H4 (cell line): ENCODE results near the gene GNB1. TPM values are rescaled to one million over a fixed set of nuclear protein-coding genes. Genes with fewer than 3 reads are reported as not detected.

Experiments
- DNase-seq: peaks from one replicate; pipeline ENCODE4 v3.0.0-alpha.2; 2015; ENCODE audit warnings: low spot score
- total RNA-seq: library from RNA; depleted of rRNA; stranded (reverse); fragments of >200 nt; shearing (Covaris generic); gene quantifications from 2 replicates; pipeline ENCODE4 v1.2.3, GENCODE V29; 2014

Gene GNB1
- total RNA-seq, 1 experiment from 2014 or later, result 75.8 TPM

DNA sequence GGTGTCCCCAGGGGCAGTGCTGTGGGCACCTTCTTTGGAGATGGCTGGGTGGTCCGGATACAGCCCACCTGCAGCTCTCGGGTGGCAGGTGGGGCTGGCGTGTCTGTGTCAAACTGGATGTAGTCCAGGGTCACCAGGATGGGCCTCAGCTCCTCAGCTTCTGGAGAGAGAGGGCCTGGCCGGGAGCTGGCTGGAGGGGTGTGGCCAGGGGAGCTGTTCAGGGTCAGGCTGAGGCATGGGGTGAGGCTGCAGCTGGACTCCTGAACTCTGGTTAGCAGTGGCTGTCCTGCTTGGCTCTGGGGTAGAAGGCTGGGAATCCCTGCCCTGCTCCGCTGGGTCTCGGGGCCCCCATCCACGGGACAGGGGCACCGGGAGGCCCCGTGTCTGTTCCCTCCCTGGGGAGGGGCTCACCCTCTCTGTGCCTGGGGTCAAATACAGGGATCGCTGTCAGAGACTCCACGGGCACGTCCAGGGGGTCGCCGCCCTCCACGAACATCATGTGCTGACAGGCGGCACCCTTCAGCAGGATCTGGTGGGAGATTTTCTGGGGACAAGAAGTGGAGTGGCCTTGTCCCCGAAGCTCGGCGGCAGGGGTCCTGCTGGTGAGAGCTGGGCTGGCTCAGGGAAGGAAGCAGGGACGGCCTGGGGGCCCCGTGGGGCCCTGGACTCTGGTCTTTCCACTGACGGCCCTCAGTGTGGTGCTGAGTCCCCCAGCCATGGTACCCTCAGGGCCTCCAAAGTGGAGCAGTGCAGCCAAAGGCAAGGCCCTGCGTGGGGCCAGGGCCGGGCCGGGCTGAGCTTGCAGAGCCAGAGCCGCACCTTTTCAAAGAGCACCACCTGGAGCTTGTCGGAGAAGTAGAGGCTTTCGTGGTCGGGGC, 32.3 kb upstream of the GNB1 start:
- DNase-seq, result no peak

DNA sequence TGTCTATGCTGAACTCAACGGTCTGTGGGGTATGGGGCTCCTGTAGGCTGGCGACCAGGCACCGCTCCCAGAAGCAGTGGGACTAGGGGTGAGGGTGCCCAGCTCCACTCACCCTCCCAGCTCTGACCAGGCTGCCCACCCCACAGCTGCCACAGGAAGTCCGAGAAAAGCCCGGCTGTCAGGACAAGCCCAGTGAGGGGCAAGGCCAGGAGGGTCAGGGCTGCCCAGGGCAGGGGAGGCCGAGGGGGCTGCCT, 31.7 kb upstream of the GNB1 start:
- DNase-seq, result no peak

DNA sequence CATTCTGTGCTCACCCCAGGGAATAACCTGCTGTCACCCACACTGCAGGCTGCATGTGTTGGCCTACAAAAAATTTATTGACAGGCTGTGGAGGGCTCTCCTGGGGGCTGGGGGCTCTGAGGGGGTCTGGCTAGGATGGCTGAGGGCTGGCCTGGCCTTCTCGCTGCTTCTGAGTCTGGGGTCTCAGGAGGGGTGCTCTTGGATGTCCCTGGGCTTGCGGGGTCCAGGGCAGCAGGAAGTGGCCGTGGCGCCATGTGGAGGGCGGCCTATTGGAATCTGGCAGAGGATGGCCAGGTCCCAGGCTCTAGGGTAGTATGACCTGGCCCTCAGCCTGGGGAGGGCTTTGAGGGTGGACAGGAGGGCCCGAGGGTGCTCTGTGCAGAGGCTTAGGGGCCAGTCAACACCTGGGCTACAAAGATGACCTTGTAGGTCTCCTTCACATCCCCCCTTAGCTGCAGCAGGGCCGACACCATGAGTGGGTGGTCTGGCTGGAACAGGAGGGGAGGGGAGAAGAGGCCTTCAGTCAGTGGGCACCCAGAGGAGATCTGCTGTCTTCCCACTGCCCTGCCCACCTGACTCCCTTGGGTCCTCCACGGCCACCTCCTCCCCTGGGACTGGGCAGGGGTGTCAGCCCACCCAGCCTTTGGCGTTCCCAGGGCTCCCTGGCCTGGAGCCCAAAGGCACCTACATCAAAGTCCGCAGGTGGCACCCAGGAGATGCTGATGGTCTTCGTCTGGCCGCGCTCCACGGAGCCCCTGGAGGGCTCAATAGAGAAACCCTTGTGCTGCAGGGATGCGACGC, 31.2 kb upstream of the GNB1 start:
- no peak for DNase-seq

DNA sequence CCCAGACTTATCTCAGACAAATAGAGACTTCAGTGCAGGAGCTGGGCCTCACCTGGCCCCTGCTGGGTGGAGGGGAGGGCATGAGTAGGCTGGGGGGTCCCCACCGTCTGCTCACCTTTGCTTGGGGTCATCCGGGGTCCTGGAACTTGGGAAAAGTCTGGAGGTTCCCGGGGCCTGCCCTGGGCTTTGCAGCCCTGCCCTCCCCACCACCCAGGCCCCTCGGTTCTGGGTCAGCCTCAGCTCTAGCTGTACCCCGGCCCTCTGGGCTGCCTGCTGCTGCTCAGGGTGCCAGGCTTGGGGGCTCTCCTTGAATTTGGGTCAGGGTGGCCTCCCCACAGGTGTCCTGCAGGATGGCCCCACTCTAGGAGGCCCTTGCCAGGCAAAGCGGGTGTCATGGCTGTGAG, 30.6 kb upstream of the GNB1 start:
- no peak for DNase-seq

DNA sequence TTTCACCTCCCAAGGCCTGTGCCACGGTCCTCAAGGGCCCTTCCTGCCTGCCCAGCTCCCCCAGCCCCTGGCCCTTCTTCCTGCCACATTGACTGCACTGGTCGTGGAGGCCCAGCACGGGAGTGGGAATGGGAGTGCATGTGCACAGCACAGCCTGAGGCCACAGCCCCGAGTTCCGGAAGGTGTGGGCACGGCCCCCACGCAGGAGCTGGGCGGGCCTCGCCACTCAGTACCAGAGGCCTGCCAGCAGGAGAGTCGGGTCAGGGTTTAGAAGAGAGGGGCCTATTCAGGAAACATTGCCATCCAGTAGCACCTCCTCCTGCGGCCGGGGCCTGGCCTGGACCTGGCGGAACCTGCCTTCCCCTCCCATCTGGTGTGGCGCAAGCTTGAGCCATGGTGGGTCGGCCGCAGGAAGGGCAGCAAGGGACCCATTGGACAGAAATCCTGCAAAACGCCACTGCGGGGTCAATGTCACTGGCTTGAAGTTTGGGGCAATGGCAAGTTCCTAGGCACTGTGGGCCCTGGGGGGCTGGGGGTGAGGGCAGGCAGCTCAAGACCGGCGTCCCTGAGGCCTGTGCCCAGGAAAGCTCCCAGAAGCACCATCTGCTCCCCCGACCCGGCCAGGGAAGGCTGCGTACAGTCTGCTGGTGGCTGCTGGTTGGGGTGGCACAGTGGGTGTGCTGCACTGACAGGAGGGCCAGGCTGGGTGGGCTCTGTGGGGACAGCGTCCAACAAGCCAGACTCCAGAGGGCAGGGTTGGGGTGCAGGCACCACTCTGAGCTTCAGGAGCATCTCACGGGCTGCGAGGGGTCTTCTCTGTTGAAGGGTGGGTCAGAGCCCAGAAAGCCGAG, 29.9 kb upstream of the GNB1 start:
- DNase-seq, result no peak

DNA sequence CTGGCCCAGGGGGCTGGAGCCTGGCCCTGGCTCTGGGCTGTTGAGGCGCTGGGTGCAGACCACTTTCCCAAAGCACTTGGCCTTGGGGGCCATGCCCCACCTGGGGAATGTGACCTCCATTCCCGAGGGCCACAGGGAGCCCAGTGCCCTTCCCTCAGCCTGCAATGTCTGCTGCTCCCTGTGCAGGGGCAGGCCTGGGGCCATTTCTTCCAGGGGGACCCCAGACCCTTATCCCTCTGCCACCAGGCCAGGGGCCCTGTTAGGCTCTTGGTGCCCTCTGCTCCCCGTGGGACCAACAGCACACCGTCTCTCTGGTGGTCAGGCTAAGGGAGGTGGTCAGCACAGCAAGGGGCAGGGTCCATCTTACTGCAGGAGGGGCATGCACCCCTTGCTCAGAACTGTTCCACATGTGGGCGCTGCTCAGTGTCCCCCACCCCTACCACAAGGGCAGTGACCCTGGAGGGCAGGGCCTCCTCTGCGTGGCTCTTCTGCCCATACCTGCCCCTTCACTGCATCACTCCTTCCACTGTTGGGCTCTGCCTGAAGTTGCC, 29.2 kb upstream of the GNB1 start:
- DNase-seq, result no peak

DNA sequence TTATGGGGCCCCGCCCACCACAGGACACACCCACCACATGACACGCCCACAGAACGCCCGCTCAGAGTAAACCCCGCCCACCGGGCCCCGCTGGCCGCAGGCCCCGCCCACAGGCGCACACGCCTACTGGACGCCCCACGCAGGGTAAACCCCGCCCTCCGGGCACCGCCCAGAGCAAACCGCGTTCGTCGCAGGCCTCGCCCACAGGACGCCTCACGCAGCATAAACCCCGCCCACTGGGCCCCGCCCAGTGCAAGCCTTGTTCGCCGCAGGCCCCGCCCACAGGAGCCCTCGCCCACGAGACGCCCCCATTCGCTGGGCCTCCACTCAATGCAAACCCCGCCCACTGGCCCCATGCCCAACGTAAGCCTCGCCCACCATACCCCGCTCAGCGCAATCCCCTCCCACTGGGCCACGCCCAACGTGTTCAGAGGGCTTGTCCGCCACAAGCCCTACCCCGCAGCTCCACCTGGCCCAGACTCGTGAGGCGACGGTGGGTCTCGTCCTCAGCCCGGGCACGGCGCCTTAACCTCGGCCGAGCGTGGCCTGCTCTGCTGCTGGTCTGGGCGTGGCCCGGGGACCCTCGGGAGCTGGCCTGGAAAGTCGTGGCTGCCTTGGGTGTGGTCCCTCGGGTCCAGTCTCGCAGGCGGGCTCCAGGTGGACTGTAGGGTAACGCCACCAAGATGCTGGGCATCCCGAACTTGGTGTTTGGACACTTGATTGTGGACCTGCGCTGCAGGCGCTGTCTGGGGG, 28.6 kb upstream of the GNB1 start:
- DNase-seq, result peak; percentile 87

DNA sequence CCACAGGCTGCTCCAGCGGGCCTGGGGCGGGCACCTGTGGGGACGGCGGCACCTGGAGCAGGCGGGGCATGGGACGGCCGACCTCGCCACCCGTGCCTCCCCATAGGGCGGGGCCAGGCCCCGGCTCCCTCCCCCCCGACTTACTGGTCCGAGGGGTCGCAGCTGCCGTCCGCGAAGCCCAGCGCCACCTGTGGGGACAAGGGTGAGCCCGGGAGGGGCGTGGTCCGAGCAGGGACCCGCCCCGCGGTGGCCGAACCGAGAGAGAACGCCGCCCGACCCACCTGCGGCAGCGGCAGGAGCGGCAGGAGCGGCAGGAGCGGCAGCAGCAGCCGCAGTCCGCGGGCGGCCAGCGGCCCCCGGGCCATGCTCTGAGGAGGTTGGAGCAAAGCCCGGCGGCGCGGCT, 28.0 kb upstream of the GNB1 start, which contains the start of gene TMEM52:
Gene TMEM52 (minus strand): TSS at position 379 of the 403 bp plus-strand sequence. CDS start 14 bp downstream, at position 365.
- DNase-seq, result no peak

DNA sequence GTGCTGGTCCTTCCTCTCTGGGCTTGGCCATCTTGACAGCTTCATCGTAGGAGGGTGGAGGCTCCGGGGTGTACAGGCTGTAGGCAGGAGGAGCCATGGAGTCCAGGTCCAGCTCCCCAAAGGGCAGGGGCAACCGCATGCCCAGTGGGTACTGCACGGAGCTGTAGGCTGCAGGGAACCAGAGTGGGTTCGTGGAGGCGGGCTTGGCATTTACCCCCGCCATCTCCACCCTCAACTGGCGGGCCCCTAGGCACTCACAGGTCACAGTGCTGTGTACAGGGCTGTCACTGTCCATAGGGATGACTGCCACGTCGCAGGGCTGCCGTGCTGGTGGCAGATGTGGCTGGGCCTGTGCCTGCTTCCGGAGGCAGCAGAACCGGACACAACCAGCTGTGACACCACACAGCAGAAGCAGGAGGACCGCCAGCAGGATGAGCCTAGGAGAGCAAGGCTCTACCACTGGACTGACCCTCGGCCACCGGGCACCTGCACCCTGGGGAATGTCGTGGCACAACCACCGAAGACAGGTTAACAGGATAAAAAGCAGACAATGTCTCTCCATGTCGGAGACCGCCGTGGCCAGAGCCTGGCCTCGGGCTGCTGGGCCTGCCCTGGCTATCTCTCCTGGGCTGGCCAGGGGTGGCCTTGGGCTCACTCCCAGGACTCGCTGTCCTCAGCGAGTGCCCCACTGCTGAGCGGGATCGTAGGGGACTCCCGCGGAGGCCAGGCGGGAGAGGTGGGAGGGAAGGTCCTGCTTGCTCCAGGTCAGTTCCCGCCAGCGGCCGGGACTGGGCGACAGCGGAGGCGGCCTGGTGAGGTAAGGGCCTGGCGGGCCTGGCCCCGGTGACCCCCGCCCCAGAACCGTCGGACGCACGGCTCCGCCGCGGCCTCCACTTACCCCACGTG, 27.4 kb upstream of the GNB1 start:
- no peak for DNase-seq

DNA sequence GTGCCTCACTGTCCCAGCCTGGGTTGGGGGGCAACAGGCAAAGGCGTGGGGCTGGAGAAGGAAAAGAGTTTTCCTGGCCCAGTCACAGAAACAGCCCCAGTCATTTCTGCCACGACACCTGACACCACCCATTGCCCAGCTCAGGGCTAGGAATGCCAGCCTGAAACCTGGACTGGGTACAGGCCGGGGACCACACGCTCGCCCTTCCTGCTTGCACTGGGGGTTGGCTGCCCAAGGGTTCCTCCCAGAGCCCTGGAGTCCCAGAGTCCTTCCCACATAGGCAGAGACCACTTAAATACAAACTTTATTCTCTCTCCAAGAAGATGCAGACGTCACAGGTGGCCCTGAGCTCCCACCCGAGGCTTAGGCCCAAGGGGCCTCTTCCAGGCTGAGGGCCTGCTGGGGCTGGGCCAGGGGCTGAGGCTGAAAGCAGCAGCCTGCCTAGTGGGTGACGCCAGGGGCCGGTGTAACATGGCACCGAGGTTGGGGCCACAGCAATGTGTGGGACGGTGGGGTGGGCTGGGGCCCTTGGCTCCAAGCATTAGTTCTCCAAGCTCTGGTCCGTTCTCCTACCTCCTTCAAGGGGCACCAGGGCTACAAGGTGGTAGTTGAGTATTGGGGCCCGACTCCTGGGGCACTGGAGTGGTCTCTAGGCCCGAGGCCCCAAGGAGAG, 26.6 kb upstream of the GNB1 start:
- no peak for DNase-seq

DNA sequence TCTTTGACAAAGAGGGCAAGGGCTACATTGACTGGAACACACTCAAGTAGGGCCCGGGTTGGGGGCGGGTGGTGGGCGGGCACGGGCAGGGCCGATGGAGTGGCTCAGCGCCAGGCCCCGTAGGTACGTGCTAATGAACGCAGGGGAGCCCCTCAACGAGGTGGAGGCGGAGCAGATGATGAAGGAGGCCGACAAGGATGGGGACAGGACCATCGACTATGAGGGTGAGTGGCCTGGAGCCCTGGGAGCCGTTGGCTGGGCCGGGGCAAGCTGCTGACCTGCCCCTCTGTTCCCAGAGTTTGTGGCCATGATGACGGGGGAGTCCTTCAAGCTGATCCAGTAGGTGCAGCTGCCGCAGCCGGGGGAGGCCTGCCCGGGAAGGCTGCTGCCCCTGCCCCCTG, 26.0 kb upstream of the GNB1 start:
- no peak for DNase-seq

DNA sequence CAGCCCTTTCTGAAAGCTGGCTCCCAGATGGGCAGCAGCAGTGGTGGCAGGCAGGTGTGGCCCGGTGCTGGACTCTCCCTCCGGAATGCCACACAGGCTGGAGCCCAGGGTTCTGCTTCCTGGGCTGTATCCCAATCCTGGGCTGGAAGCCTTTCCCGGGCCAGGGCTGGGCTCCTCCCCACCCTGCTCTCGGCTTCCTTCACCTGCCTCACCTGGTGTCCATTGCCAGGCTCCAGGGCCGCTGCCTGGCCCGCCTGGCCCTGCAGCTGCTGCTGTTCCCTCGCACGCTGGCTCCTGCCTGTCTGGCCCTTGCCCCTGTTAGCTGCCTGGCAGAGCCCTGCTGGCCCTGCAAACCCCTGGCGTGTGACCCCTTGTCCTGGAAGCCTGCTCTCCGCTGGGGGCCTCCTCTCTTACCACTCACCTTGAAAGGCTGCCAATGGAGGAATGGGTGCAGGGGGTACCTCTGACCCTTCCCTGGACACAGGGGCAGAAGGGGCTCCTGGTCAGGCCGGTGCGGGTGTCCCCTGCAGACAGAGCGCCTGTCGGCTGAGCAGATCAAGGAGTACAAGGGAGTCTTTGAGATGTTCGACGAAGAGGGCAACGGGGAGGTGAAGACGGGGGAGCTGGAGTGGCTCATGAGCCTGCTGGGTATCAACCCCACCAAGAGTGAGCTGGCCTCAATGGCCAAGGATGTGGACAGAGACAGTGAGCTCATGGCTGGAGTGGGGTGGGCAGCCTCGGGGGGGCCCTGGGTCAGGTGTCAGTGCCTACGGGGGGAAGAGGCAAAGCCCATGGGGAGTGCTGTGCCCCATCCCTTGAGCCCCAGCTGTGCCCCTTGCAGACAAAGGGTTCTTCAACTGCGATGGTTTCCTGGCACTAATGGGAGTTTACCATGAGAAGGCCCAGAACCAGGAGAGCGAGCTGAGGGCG, 25.3 kb upstream of the GNB1 start:
- no peak for DNase-seq

DNA sequence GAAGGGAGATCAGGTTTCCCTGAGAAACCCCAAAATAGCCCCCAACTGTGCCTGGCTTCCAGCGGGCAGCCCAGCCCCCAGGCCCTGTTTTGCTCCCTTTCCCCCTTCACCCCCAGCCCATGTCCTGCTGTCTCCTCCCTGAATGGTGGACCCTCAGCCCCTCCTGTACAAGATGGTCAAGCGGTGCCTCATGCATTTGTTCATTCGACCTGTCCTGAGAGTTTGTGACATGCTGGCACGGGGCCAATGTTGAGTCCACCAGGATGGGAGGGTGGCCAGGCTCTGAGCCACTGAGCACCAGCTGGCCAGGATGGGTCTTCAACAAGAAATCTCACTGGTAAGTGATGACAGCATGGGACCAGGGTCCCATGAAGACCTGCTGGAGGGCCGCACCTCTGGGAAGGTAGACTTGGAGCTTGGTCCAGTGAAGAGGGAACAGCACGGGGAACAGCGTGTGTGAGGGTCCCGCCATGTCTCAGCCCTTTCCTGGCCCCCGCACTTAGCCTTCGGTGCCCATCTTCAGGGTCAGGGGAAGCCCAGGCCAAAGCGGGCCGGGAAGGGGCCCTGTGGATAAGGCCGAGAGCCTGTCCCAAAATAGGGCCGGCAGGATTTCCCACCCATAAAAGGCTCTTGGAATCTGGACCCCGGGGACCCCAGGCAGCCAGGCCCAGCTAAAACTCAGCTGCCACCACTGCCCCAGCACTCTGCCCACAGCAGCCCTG, 24.2 kb upstream of the GNB1 start, which contains the start of gene CALML6:
Gene CALML6 (plus strand): TSS at position 290 of the 722 bp plus-strand sequence. CDS start 21 bp downstream, at position 311.
- DNase-seq, result no peak

DNA sequence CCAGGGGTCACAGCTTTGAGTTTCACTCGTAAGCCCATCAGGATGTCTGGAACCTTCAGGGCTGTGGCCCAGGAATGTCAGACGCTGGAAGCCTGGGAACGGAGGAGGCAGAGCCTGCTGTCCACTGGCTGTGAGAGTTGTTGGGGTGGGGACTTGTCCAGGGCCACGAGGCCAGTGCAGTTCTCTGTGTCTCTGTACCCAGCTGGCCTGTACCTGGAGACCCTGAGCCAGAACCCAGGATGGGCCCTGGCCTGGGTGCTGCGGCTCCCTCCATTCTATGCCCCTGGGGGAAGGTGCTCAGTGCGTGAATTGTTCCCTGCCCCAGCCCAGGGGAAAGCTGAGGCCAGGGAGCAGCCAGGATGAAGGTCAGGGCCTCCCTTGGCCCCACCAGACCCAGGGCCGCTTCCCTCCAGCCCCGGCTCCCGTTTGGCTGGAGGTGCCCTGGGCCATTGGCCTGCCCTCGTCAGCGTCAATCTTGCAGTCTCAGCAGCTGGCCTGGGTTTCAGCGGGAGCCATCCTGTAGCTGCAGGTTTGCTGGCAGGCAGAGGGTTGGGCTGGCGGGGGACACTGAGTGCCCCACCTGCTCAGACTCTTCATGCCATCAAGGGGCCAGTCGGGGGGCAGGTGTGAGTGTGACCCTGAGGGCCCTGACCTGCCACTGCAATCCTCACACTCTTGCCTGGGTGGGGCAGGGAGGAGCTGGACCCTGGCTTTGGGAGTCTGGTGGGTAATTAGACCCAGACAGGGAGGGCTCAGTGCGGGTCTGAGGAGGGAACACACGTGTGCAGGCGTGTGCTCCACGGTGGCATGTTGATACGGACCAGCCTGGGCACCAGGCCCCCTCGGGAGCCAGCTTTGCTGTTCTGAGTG, 23.4 kb upstream of the GNB1 start:
- DNase-seq, result no peak

DNA sequence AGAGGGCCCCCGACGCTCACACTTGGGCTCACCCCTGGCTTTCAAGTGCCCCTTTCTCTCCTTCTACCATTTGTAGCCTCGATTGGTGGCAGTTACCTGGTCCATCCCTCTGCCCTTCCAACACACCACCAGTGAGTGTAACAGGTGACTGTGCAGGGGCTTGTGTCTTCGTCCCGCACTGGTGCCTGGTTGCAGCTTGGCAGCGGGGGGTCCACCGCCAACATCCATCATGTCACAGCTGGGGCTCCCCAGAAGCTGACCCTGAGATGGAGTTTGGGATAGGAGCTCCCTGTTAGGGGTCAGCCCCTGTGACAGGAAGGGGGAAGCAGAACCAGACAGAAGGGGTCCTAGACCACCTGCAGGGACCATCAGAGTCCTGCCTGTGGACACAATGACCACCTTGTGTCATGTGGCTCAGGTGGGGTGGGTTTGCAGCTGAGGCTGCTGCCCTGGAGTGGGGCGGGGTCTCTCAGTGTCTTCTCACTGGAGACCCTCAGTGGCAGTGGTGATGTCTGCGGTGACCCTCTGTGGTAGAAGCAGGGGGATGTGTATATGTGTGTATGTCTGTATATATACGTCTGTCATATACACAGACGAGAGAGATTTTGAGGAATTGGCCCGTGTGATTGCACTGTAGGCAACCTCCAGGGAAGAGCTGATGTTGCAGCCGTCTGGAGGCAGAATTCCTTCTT, 20.6 kb upstream of the GNB1 start:
- DNase-seq, result no peak
